Retinal pigment epithelial cell (primary cell): ENCODE results near the gene SSX2IP.

Experiments used
- DNase-seq: peaks from one replicate; pipeline ENCODE4 v3.0.0-alpha.2; 2010; ENCODE audit warnings: low read depth
- H3K4me3 ChIP-seq: 2 replicates; pipeline ENCODE4 v1.5.1; 2011; ENCODE audit warnings: mild to moderate bottlenecking, low read length, control low read depth, moderate library complexity
- TF ChIP-seq, protein P1 (sequence below): conservative IDR thresholded peaks from 2 replicates; pipeline ENCODE4 v1.5.1; 2011; ENCODE audit warnings: low read depth, low read length, control low read depth, inconsistent platforms

The SSX2IP gene

GRCh38 chr1:84690397-84691121 is at the start of gene SSX2IP:
SSX2IP (minus strand) TSS chr1:84690461; CDS start chr1:84671219, 19,242 bp downstream.
- TF ChIP-seq, protein P1, sequence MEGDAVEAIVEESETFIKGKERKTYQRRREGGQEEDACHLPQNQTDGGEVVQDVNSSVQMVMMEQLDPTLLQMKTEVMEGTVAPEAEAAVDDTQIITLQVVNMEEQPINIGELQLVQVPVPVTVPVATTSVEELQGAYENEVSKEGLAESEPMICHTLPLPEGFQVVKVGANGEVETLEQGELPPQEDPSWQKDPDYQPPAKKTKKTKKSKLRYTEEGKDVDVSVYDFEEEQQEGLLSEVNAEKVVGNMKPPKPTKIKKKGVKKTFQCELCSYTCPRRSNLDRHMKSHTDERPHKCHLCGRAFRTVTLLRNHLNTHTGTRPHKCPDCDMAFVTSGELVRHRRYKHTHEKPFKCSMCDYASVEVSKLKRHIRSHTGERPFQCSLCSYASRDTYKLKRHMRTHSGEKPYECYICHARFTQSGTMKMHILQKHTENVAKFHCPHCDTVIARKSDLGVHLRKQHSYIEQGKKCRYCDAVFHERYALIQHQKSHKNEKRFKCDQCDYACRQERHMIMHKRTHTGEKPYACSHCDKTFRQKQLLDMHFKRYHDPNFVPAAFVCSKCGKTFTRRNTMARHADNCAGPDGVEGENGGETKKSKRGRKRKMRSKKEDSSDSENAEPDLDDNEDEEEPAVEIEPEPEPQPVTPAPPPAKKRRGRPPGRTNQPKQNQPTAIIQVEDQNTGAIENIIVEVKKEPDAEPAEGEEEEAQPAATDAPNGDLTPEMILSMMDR: no peak
- peak within 1 kb of the TSS; percentile 80 for H3K4me3 ChIP-seq
- peak; percentile 87 for DNase-seq

GRCh38 chr1:84738237-84738636 is 48.0 kb upstream of the SSX2IP start:
- TF ChIP-seq, protein P1: no peak
- H3K4me3 ChIP-seq: no peak overlapping the region
- no peak for DNase-seq

GRCh38 chr1:84737590-84737989 is 47.3 kb upstream of the SSX2IP start:
- DNase-seq: no peak
- TF ChIP-seq, protein P1: no peak
- H3K4me3 ChIP-seq: no peak overlapping the region

GRCh38 chr1:84736944-84737343 is 46.7 kb upstream of the SSX2IP start:
- TF ChIP-seq, protein P1: no peak
- no peak for DNase-seq
- H3K4me3 ChIP-seq: no peak overlapping the region

GRCh38 chr1:84736445-84736844 is 46.2 kb upstream of the SSX2IP start:
- no peak for DNase-seq
- TF ChIP-seq, protein P1: no peak
- H3K4me3 ChIP-seq: no peak overlapping the region

- no peak for DNase-seq
- no peak overlapping the region for H3K4me3 ChIP-seq
- TF ChIP-seq, protein P1: no peak
Observed at GRCh38 chr1:84735483-84735882, 45.2 kb upstream of the SSX2IP start.

DNA sequence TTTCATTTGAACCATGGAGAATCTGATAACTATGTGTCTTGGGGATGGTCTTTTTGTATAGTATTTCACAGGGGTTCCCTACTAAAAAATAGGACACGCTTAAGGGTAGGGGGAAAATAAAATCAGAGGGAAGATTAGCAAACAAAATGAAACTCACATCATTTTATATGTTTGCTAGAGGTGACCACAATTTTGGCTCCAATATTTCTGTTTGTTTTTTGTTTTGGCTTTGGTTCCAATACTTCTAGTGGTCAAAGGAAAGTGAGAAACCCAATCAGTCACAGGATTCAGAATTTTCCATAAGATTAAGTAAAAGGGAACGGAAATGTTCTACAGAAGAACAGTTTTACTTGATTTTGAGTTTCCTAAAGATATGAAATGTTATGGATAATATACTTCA is 42.3 kb upstream of the SSX2IP start:
- DNase-seq: no peak
- H3K4me3 ChIP-seq: no peak overlapping the region
- TF ChIP-seq, protein P1: no peak
